HG03354 (cell line): ENCODE results near the gene EMILIN1.
"Not testable (repeated sequence)": the region's sequence is repeated elsewhere in the genome, so short reads cannot be mapped to it uniquely, and the experiment has no call there.

ENCODE experiments used
- ATAC-seq: cut with Tn5 transposase; IDR thresholded peaks from one replicate; pipeline ENCODE4 v1.9.1; 2021; ENCODE audit warnings: mild to moderate bottlenecking; ENCODE audit not compliant: unreplicated experiment, poor library complexity, severe bottlenecking

Gene EMILIN1

DNA sequence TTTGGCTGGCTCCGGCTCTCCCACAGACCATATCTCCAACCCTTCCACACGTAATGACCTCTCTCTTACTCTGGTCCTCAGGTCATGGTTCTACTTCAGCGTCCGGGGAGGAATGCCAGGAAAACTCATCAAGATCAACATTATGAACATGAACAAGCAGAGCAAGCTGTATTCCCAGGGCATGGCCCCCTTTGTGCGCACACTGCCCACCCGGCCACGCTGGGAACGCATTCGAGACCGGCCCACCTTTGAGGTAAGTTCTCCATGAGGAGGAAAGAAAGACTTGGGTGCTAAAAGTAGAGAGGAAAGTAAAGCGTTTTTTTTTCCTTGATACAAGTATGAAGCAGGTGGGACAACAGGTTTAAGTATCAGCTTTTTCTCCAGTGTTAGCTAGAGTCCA lies 25.1 kb upstream of the EMILIN1 start:
- ATAC-seq, result no peak

DNA sequence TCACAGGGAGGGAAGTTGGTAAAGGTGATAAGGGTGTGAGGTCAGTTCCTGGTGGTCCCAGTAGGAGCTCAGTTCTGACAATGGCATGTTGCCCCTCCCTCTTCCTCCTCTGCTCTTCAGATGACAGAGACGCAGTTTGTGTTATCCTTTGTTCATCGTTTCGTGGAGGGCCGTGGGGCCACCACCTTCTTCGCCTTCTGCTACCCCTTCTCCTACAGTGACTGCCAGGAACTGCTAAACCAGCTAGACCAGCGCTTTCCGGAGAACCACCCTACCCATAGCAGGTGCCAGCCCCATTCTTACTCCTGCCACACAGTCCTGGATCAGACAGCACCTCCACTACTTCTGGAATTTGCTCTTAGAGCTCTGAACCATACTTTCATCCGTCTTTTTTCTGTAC lies 24.6 kb upstream of the EMILIN1 start:
- ATAC-seq, result no peak

DNA sequence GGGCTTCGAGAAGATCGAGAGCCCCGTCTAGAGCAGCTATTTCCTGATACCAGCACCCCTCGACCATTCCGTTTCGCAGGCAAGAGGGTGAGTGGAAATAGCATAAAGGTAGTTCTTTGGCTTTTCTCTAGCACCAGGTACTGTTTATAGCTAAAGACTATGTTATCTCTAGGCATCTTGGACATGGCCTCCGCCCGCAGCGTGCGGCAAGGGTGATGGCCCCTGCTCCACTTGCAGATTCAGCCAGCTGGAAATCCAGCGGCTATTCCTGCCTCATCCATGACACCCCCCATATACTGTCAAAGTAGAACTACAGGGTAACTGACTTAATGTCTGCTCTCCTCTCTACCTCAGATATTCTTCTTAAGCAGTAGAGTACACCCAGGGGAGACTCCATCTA lies 23.7 kb upstream of the EMILIN1 start:
- ATAC-seq, result no peak

DNA sequence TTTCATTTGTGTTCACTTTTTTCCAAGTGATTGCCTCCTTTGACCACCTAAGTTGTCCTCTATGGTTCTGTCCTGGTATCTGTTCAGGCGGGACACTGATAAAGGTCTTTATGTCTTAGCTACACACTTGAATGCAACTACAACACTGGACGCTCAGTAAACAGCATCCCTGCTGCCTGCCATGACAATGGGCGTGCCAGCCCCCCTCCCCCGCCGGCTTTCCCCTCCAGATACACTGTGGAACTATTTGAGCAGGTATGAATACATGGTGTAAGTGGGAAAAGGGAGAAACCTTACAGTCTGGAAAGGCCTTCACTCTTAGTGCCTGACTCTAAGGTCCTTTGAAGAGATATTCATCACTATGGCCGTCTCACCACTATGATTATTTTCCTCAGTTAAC lies 21.2 kb upstream of the EMILIN1 start:
- ATAC-seq, result no peak

DNA sequence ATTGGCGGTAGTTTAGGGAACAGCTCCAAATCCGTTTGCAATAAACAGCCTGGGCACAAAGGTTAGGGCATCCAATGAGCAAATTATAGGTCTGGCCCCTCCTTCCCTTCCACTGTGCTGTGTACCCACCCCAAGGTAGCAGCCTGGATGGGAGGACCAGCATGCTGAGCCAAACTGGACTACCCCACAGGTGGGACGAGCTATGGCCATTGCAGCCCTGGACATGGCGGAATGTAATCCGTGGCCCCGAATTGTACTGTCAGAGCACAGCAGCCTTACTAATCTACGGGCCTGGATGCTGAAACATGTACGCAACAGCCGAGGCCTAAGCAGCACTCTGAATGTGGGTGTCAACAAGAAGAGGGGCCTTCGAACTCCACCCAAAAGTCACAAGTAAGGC lies 20.2 kb upstream of the EMILIN1 start:
- ATAC-seq, result no peak

DNA sequence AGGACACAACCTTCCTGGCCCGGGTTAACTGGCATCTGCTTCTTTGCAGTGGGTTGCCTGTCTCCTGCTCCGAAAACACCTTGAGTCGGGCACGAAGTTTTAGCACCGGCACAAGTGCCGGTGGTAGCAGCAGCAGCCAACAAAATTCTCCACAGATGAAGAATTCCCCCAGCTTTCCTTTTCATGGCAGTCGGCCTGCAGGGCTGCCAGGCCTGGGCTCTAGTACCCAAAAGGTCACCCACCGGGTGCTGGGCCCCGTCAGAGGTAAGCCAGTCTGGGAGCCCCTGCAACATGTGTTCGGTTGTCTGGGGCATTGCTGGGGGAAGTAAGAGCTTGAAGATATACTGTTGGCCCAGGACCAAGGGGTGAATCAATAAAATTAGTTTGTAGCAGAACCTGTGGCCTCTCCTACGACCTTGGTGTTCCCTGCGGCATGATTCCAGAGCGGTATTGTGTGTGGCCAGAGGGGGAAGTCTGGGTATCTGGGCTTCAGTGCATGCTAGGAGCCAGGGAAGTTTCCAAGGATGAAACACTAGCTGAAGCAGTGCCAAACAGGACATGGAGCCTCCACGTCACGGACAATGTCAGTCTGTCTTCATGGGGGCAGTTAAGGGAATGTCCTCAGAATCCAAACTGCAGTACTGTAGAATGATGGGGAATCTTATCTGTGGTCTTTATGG lies 19.1 kb upstream of the EMILIN1 start:
- no peak for ATAC-seq

DNA sequence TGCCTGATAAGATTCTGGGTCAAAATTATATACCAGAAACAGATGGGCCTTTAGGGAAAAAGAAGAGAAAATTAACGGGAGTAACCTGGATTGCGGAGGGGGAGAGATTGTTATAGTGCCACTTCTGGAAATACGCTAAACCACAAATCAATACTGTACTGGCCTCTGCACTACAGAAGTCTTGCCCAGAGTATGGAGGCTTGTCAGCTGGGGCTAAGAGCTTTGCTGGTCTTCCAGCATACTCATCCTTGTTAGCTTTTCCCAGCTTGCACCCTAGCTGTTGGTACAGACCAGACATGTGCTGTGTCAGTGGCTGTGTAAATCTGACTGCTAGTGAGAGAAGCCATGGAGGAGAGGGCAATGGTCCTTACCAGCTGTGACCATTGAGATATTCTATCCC lies 18.1 kb upstream of the EMILIN1 start:
- no peak for ATAC-seq

DNA sequence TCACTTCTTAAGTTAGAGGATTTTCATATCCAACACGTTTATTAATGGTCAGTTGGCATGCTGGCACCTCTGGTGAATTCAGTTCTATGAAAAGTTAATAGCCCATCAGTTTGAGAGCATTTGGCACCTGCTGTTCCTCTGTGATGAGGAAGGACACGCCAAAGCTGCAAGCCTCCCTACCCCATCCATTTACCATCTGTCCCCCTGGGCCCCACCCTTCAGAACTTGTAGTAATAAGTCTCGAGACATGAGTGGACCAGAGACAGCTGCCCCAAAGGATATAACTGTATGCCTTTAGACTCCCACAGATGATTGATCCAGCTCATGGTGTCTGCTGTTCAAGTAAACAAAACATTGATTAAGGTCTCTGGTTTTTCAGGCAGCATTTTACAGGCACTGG lies 13.3 kb upstream of the EMILIN1 start:
- no peak for ATAC-seq

DNA sequence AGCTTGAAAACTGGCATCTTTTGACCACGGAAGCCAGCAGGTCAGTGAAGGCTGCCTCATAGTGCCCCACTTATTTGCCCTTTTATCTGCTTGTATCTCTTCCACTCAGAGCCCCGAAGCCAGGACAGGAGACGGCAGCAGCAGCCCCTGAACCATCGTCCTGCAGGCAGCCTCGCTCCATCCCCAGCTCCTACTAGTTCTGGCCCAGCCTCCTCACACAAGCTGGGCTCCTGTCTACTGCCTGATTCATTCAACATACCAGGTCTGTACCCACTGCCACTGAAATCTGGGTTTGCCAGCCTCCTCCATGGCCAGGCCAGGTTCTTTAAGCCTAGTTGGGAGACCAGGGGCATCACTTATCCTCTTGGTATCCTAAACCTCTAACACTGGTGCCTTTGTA lies 11.0 kb upstream of the EMILIN1 start:
- ATAC-seq, result no peak

DNA sequence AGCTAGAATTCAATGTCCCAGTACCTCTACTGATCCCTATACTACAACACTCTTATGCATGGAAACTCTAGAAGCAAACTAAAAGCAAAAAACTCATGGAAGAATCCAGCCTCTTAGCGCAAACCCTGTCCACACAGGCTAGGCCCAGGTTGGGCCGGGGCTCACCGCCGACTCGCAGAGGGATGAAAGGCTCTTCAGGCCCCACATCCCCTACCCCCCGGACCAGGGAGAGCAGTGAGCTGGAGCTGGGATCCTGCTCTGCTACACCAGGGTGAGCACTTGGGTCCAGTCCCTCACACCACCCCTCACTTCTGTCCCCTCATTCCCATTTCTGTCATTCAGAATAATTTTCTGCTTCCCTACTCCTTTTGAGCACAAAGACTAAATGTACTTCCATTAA lies 9.0 kb upstream of the EMILIN1 start:
- no peak for ATAC-seq

DNA sequence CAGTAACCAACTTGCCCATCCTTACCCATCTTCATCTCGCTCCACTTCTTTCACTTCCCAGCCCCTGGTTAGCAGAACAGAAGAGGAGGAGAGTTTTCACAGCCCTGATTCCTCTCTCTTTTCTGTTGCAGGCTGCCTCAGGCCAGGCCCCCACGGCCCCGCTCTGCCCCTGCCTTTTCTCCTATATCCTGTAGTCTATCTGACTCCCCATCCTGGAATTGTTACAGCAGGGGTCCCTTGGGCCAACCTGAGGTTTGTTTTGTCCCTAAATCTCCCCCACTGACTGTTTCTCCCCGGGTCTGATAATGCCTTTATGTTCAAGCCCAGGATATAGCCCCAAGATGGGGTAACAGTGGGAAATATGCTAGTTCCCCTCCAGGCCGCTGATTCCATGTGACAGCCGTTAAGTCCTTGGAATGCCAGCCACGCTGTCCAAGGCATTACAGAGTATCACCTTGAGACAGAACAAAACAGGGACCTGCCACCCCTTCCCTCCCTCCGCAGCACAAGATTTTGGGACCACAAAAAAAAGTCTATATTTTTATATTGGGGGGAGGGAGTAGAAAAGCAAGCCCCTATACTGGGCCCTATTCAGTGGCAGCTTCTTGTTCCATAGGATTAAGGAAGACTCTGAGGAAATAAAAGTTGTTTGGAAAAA lies 8.3 kb upstream of the EMILIN1 start:
- no peak for ATAC-seq

DNA sequence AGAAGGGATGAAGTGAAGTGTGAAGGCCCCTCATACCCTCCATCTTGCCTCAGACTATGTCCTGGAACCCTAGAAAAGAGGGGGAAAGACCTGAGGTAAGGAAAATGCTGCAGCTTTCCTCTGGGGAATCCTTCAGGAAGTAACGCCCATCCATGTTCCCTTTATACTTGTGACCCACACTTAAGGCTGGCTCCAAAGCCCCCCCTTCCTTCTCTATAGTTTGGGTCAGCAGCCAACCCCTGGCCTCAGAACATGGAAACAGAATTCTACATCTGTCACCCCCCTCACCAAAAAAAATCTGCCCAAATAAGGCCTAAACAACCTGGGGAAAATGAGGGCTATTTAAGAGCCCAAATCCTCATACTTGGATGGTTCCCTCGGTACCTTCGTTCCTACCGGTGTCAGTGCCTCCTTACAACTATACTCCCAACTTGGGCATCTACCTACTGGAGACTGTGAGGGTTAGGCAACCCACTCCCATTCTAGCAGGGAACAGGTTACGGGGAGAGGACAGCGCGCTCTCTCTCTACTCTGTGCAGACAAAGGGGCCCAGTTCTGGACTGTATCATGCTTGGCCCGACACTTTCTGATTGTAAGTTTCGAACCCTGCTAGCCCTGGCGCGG lies 7.7 kb upstream of the EMILIN1 start:
- ATAC-seq, result peak; percentile 20

DNA sequence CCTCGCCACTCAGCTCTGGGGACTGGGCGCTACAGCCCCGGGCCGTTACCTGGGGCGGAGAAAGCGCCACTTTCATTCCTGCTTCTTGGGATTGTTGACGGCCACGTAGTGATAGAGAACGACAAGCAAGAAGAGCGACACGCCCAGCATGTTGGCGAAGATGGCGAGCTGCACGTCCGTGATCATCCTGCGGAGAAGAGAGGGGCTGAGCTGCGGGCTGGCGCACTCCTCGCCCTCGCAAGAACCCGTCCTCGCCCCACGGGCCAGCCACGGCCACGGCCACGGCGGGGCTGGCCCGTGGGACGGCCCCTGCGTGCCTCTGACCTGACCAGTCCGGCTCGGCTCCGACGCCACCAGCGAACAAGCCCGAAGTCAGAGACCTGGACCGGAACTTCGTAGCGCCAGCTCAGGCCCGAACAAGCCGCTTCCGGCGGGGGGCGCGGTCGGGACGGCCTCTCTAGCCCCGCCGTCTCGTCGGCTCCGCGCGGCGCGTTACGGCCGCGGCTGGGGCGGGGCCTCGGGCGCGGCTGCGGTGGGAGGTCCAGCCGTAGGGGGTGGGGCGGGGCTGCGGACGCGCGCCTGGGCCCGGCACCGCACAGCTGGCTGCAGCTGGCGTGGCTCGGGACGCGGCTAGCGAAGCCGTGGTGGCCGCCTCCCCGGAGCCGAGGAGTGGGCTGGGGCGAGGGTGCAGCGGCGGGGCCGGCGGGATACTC lies 7.0 kb upstream of the EMILIN1 start, which contains the start of gene OST4:
OST4 (minus strand) TSS at position 378 of the 713 bp plus-strand sequence.
- peak; percentile 89 for ATAC-seq

DNA sequence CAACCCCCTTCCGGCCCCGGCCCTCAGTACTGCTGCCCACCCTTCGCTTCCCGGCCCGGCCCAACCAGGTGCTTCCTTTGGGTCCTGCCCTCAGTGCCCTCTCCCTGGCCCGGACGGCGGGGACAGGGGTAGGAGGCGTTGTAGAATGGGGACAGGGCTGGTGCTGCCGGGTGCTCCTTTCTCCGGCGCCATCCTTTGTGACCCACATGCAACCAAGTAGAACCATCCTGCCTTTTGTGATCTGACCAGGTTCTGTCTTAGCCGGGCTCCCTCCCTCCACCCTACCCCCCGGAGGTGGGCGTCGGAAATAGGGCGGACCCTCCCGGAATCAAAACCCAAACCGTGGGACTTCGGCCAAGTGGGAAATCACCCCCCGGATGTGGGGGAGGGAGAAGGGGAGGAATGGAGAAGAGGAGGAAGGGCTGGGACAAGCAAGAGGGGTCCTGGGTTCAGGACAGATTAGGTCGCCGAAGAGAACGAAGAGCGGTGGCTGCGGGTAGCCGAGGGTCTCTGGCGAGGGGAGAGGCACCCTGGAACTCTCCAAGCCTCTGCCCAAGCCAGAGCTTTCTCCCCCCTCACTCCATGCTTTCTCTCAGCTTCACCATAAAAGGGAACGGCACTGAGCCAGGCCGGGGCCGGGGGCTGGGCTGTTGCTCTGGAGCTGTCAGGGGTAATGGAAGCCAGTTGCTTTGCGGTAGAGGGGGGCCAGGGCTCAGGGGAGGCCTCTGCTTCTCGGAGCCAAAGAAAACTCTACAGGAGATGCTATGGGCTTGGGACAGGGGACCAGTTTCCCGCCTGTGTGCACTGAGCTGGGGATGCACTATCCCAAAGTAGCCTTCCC lies 6.2 kb upstream of the EMILIN1 start:
- peak; percentile 10 for ATAC-seq

DNA sequence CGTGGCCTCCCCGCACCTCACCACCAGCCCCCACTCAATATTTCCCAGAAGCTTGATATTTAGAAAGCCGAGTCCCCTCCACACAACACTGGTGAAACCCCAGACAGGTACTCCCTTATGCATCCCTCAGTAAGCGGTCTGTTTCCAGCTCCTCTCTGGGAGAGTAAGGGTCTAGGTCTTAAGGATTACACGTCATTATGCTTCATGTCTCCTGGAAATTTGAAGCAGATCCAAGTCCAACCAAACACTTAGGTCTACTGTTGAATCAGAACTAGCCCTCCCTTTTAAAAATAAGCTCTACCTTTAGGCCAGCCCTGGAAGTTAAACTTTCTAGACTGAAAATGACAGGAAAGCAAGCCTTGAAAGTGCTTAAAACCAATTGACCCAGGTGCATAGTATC lies 5.5 kb upstream of the EMILIN1 start:
- no peak for ATAC-seq

DNA sequence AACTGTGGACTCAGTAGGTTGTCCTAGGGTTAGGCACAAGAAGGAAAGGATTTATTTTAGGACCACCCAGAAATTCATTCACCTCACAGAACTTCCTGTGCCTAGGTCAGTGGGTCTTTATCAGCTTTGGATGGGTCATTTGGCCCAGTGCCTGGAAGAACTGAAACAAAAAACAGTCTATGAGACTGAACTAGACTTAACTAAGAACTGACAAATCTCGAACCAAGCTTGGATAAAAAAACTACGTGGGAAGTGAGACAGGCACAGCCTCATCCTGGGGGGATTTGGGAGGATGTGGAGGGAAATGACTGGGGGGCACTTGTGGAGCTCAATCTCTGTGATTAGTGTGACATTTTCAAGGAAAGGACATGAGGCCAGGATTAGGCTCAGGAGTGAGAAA lies 4.6 kb upstream of the EMILIN1 start:
- ATAC-seq, result no peak

DNA sequence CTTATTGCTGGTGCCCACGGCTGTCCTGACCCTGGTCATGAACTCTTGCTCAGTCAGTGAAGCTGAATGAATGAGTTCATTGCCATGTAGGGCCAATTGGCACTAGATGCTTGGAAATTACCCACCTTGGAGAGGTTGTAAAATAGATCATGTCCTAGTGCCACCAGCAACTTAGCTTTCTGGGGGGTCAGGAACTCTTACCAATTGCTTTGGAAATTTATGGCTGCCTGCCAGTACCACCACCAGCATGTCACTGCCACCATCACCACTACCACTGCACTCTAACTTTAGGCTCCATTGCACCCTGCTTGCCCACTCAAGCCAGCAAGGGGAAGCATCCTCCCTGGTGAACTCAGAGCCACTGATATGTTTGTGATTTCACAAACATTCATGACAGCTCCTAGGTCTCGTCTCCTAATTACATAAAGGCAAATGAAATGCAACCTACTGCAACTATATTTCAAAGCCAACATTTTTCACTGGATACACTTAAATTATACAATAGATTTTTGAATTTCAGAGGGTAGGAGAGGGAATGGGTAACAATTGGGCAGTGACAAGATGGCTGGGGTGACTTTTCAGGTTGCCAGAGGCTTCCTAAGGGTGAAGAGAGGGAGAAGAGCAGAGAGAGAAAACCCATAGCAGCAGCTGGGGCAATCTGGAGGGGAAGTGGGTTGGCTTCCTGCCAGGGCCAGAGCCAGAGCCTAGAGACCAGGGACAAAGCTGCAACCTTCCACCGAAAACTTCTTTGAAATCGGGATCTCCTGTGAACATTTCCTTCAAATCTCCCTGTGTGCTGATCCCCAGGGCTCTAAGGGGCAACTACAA lies 3.5 kb upstream of the EMILIN1 start:
- no peak for ATAC-seq

DNA sequence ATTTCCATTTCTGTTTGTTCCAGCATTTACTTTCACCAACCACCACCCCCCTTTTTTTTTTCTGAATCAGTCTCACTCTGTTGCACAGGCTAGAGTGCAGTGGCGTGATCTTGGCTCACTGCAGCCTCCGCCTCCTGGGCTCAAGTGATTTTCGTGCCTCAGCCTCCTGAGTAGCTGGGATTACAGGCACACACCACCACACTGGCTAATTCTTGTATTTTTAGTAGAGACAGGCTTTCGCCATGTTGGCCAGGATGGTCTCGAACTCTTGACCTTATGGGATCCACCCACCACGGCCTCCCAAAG lies 2.9 kb upstream of the EMILIN1 start:
- ATAC-seq, result not testable (repeated sequence)

DNA sequence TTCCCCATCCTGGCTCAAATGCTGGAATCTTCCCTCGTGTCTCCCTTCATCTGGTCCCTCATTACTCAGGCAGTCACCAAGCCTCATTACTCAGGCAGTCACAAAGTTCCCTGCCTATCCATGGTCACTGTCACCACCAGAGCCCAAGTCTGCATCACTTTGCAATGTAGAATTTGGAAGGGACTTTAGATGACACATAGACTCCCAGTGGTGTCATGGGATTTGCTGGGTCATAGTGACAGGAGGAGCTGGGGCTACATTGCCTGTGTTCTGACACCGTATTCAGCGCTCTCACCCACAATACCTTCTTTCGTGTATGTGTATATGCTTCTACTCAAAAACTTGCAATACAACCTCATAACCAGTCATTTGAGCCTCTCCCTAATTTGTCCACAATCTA lies 2.1 kb upstream of the EMILIN1 start:
- no peak for ATAC-seq
